Stimulated activated CD8-positive, alpha-beta memory T cell treated with anti-CD3 and anti-CD28 coated beads, Interleukin-4, amount 100 ng/mL, for 48 hours (primary cell): ENCODE results near the gene MRPL37.

ENCODE experiments used
- DNase-seq: peaks from one replicate; pipeline ENCODE4 v3.0.0-alpha.2; 2020

MRPL37 gene

DNA sequence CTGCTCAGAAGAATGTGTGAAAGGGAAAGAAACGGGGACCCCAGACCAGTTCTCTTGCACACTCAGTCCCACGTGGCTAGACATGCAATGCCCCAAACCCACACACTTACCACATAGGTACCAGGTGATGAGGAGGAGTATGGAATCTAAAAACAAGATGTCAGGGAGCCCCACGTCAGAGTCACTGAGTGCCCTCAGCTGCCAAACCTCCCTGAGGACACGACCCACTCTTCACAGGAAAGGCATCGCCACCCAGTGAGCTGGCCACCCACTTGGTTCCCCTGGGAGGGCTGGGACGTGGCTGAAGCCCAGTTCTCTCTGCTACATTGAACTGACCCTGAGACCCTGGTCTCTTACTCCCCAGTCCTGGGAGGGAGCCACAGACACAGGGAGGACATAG lies 41.4 kb downstream of the MRPL37 start:
- no peak for DNase-seq

- no peak for DNase-seq
These were observed 43.1 kb downstream of the MRPL37 start for GRCh38 chr1:54243022-54243421.

DNA sequence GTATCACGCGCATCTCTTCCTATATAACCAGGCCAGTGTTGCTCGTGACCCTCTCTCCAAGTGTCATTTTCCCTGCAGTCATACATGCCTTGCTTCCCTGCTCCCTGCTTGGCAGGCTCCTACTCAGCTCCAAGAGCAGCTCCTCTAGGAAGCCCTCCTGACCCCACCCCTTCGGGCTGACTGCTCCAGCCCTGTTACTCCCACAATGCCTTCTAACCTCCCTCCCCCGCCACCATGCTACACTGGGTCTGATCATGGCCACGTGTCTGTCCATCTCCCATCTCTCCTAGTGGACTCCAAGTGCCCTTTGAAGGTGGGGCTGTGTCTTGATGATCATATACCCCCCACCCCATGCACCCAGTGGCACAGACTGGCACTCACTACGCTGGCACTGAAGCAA lies 44.7 kb downstream of the MRPL37 start:
- no peak for DNase-seq

DNA sequence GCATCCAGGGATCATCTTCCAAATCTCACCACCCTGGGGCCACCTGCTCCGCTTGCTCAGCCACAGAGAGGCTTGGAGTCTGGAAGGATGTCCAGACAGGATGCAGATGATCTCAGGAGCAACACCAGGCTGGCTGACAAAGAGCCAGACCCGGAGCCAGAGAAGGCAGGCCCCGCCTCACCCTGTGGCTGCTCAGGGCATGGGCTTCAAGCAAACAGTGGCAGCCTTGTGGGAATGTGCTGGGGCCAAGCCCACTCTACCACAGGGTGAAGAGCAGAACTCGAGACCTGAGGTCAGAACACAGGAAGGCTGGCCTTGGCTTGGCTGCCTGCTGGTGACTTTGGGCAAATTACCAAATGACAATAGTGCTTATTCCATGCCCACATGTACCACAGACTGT lies 45.5 kb downstream of the MRPL37 start:
- no peak for DNase-seq

DNA sequence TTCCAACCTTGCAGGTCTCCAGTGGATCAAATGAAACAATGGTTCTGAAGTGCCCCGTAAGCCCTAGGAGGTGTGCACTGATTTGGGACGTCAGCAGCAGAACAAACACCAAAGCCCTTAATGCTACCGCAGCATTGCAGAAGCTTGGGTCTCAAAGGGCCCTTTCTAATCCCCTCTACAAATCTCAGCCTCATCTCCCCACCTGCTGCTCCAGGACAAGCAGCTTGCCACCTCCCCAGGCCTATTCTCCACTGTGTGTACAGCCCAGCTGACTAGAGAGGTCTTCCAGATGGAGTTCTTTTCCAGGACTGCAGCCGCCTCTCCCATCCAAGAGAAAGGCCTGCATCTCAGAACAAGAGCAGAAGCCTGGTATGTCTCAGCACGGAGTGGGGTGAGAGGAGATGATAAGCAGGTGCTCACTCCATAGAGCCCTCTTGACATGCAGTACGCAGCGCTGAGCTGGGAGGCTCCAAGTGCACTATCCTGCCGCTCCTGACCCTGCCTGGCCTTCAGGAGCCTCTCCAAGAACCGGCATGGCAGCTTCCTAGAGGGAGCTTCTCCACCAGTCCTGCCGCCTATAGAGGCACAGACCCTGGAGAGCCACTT lies 46.3 kb downstream of the MRPL37 start:
- DNase-seq: no peak

GRCh38 chr1:54247863-54248515 lies 48.0 kb downstream of the MRPL37 start:
- no peak for DNase-seq

- no peak for DNase-seq
These were observed 49.0 kb downstream of the MRPL37 start for GRCh38 chr1:54248966-54249365.

DNA sequence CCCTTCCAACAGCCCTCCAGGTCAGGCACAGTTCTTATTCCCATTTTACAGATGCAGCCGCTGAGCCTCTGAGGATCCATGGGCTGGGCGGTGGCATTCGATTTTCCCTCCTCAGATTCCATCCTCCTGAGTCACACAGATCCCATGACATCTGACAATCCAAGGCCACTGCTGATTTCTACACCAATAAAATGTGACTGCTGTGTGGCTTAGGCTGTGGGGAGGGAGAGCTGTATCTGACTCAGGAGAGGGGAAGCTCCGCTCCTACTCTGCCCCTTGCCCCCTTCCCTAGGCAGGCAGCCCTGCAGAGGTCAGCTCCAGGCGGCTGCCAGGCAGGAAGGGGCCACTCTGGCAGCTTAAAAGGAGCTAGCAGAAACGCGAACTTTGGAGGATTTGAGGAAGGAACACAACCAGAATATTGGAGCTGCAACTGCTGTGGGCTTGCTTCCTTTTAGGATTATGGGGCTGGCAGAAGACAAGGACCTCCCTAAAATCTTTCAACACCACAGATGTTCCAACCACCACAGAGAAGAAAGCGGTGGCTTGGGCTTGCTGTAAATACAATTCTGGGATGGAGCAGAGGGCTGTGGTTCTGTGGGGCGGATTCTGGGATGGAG lies 50.0 kb downstream of the MRPL37 start:
- DNase-seq: no peak

GRCh38 chr1:54250670-54251069 lies 50.7 kb downstream of the MRPL37 start:
- DNase-seq: no peak

DNA sequence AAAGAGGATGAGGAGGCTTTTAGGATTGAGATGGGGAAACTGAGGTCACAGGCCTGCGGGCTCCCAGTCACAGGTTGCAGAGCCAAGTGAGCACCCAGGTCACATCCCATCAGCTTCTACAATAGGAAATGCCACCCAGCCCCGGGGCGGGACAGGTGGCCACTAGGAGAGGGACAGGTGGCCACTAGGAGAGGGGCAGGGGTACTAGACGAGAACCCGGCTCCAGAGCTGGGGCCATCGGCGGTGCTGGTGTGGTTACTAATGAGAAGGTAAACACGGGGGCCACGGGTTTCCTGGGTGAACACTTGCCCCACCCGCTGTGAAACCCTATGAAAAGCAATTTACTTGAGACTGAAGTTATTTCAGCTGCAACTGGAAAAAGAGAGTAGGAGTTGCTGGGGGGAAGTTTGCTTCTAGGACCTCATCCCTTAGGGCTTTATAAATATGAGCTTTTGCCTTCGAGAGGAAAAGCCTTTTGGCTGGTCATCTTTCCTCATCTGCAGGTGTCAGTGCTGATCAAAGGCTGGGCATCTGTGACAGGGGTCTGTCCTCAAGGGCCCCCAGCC lies 52.5 kb downstream of the MRPL37 start:
- DNase-seq: no peak

- DNase-seq: no peak
These were observed 53.5 kb downstream of the MRPL37 start for GRCh38 chr1:54253480-54253879.

GRCh38 chr1:54254055-54254454 lies 54.1 kb downstream of the MRPL37 start:
- no peak for DNase-seq

DNA sequence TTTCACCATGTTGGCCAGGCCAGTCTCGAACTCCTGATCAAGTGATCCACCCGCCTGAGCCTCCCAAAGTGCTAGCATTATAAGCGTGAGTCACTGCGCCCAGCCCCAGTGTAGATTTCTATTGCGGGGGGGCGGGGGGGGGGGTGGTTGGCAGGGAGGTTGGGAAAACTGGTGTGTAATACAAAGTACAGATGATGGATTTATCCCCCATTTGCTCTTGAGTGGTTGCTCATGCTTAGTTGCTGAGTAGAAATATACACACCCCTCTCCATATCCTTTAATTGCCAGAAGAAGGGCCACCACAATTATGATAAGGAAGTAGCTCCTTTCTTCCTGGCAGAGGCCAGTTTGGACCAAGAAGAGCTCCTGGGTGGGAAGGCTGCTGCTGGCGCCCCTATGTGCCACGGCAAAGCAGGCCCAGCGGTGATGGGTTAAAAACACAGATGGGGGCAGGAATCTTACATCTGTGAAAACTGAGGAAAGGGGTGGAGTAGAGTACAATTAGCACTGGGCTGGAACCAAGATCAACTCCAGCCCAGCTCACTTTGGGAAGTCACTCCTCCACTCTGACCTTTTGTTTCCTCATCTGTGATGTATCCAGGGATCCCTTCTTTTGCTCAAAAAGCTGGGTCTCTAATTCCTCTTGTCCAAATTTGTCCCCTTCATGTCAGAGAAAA lies 55.2 kb downstream of the MRPL37 start:
- DNase-seq: no peak

DNA sequence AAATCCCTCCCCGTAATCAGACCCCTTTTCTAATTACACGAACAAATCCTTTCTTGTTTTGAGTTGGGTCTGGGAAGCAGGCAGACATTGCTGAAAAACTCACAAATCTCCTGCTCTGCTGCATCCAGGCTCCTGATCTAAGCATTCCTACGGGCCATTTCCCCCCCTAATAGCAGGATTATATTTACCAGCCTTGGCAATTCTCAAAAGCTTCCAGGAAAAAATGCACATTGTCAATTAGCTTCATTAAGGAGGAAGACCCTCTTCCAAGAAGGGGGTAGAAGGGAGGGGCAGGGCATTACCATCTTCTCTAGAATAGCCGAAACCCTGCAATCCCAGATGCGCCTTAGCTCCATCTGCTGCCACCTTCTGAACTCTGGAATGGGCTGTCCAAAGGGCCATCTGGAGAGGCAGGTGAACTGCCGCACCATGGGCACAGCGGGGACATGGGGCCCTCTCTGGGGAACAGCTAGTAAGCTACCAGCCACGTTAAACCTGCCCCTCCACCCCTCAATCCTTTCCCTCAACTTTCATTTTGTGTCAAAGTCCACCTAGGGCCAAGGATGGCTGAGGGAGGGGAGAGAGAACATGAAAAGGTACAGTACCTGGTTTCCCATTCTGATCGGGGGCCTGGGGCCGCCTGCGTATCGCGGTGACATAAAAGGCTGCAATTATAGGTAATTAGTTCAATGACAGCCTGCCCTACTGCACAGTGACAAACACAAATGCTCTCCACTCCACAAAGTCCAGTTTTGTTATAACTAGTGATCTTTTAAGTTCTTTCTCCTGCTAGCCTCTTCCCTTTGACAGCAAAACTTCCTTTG lies 56.8 kb downstream of the MRPL37 start:
- no peak for DNase-seq

DNA sequence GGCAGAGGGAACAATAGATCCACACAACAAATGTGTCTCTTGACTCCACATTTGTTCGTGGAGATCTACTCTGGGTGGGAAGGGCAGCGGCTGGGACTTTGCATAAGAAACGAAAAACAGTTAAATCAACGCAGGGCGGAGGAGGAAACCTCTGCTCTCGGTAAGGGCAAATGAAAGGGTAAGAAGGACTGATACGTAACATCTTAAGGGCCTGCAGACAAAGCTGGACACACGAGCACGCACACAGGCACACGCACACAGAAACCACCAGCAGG lies 57.3 kb downstream of the MRPL37 start:
- no peak for DNase-seq

DNA sequence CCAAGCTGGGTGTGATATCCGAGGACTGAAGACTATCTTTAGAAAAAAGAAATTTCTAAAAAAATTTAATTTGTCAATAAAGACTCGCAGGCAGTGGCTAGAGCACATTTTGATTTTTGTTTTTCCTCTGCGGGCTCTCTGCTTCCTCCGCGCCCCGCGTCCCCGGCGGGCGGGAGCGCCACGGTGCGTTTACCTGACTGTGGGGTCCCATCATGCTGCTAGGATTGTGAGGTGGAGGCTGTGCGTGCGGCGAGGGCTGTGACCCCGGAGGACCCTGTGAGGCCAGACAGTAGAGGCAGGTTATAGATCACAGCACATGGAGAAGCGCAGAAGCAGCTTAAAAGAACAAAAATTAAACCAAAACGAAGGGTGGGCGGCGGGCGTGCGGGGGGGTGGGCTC lies 57.9 kb downstream of the MRPL37 start:
- no peak for DNase-seq

DNA sequence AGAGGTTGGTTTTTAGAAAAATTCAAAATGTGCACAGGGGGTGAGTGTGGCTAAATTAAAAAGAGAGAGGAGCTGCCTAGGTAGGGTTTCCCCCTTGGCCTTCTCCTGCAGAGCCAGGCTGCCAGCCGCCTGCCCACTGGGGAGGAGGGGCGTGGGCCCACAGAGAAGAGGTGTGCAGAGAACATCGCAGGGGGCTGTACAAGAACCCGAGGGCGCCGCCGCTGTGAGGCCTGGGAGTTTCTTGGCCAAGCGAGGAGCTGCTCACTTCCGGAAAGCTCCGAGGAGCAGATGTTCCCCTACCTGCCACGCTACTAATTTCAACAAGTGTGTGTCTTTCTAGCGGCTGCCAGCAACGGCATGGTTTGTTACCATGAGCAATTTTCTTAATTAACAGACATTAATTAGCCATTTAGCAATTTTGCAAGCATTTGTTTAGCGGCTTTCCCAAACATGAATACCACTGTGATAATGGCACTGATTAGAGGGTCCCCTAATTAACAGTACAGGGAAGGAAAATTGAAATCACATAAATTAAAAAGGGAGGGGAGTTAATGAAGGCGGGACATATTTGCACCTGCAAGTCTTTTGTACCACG lies 59.7 kb downstream of the MRPL37 start:
- no peak for DNase-seq

DNA sequence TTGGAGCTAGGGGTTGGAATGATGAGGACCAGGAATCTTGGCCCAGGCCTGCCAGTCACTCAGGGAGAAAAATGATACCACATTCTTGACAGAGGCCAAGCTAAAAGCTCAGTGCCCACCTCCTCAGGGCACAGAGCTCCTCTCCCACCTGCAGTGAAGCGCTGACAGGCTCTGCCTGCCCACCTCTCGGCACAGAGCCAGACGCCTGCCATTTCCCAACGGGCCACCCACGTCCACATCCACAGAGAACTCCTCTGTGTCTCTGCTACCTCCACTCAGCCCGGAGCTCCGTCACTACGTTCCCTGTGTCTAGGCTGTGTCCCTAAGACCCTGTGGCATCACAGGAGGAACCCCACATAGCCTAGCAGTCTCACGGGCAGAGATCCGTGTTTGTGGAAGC lies 60.8 kb downstream of the MRPL37 start:
- no peak for DNase-seq

DNA sequence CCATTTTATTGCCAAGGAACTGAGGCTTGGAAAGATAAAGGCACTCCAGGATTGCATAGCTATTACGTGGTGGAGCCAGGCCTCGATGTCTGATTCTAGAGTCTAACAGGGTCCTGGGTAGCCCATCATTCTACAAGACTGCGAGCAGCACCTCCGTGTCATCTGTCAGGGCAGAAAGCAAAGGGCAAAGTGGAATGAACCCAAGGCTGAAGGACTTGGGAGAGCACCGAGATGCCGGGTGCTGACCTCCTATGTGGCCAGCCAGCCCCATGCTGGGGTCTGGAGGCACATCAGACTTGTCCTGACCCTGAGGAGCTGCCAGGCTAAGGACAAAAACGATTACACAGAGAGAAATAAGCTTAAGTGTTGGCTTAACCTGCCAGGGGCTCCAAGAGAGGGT lies 62.3 kb downstream of the MRPL37 start:
- DNase-seq: no peak

DNA sequence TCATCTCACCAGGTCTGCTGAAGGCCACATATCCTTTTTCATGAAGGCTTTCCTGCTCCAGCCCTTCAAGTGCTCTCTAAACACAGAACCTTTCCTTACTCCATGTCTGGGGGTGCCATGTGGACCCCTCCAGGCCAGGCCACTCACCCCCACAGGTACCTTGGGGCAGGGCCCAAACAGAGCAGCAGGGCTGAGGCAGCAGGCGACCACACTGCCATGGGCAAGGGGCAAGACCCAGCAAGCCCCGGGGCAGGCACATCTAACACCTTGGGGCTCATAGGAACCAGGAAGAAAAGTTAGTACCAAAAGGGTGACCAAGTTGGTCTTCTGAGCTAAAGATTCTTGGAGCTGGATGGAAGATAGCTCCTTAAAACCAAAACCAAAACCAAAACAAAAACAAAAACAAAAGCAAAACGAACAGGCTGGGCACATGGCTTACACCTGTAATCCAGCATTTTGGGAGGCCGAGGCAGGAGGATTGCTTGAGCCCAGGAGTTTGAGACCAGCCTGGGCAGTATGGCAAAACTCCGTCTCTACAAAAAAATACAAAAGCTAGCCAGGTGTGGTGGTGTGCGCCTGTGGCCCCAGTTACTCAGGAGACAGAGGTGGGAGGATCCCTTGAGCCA lies 63.7 kb downstream of the MRPL37 start:
- DNase-seq: no peak

DNA sequence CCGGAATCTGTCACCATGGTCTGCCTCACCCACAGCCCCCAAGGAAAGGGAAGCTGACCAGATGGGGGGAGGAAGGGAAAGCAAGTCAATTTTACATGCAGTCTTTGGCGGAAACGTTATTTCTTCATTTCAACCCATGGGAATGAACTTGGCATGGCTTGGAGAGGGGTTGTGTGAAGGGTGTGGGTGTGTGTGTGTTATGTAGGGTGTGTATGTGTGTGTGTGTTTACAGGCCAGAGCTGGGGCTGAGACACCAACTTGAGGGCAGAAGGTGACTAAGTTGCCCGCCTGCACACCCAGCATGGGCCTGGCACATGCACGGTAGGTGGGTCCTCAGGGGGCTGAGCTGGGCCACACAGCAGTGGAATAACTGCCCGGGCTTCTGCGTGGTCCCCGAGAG lies 65.2 kb downstream of the MRPL37 start:
- DNase-seq: no peak

DNA sequence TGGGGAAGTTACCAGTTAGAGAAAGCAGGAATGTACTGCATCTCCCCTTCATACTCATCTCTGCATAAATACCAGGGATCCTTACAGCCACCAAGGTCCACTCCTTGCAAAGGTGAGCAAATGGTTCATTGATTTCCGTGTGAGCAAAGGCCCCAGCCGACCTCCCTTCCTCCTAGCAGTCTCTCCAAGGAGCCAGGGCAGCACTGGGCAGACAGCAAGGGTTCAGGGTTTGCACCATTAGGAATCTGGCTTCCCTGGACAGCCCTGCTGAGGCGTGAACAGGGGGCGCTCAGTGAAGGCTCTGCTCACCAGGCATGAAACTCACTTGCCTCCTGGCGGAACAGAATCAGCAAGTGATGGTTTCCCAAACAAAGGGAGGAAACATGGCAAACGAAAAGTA lies 65.7 kb downstream of the MRPL37 start:
- DNase-seq: no peak
